HCT116 (cell line): Measurements from ENCODE around the gene GCNT4. TPM values are rescaled to one million over a fixed set of nuclear protein-coding genes. Genes with fewer than 3 reads are reported as not detected.

ENCODE experiments used
- ATAC-seq: fragments of 200-7000 bp; cut with Tn5 transposase; 2 replicates; pipeline ENCODE4 v1.9.1; 2020; ENCODE audit warnings: mild to moderate bottlenecking, moderate library complexity
- BruUV-seq: library from RNA; stranded (reverse); fragments of 400-500 nt; replicated peaks from 2 replicates; lab custom pipeline; 2021; lab: Mats Ljungman, UMichigan
- CTCF ChIA-PET: fragments of 300-600 bp; sonication (Branson Sonifier 250); formaldehyde crosslinking; loops from one replicate; lab custom pipeline; 2021; ENCODE audit warnings: antibody characterized with exemption; lab: Charles Lee
- POLR2A ChIA-PET: fragments of 300-600, 350-600 bp; sonication (Branson Sonifier 250); formaldehyde crosslinking; loops from one replicate; lab custom pipeline; 2021; ENCODE audit warnings: antibody characterized with exemption; lab: Charles Lee
- RAD21 ChIA-PET, 2 experiments: fragments of 300-600 bp; sonication (Branson Sonifier 250); formaldehyde crosslinking; loops; one replicate each; lab custom pipeline; 2023; ENCODE audit warnings: low total read pairs in 2 of 2; ENCODE audit not compliant: uncharacterized antibody in 2 of 2, unreplicated experiment in 2 of 2, low non-redundant PET in 1 of 2; lab: Charles Lee
- DNase-seq: peaks from one replicate; pipeline ENCODE4 v3.0.0-alpha.2; 2010; ENCODE audit warnings: low read depth, low spot score
- H2AFZ ChIP-seq: fragments of 200-600 bp; shearing (Covaris generic), sonication (generic); 2 replicates; pipeline ENCODE4 v1.6.1; 2017; ENCODE audit warnings: low read depth, mixed run types, mixed read lengths, antibody characterized with exemption, low read length; ENCODE audit not compliant: poor library complexity, severe bottlenecking
- H3K27ac ChIP-seq: 2 replicates; pipeline ENCODE4 v1.5.1; 2012; ENCODE audit warnings: low read depth, low read length
- H3K27me3 ChIP-seq: fragments of 200-600 bp; sonication (generic); 2 replicates; pipeline ENCODE4 v1.6.1; 2016; ENCODE audit warnings: mixed run types, low read length, mixed read lengths; ENCODE audit not compliant: insufficient read depth
- H3K36me3 ChIP-seq, 2 experiments: fragments of 200-500 bp in 1 of 2; fragments of 200-600 bp in 1 of 2; sonication (Bioruptor generic) in 1 of 2; sonication (generic) in 1 of 2; 2 replicates each; pipeline versions ENCODE4 v1.5.1 to v1.6.1; 2014 to 2016; ENCODE audit warnings: low read length in 2 of 2, inconsistent platforms in 1 of 2, mixed read lengths in 1 of 2, mixed run types in 1 of 2; ENCODE audit not compliant: insufficient read depth in 2 of 2, control insufficient read depth in 1 of 2
- H3K4me1 ChIP-seq, 2 experiments: fragments of 200-600 bp in 1 of 2; sonication (generic) in 1 of 2; 2 replicates each; pipeline versions ENCODE4 v1.5.1 to v1.6.1; 2012 to 2017; ENCODE audit warnings: low read length in 2 of 2, inconsistent platforms in 1 of 2, mild to moderate bottlenecking in 1 of 2, mixed read lengths in 1 of 2, mixed run types in 1 of 2, moderate library complexity in 1 of 2; ENCODE audit not compliant: insufficient read depth in 2 of 2, control insufficient read depth in 1 of 2
- H3K4me2 ChIP-seq: fragments of 200-600 bp; sonication (generic); 2 replicates; pipeline ENCODE4 v1.6.1; 2017; ENCODE audit warnings: mixed run types, low read length, mixed read lengths
- H3K4me3 ChIP-seq, 2 experiments: fragments of 200-600 bp in 1 of 2; sonication (generic) in 1 of 2; replicated peaks in 1 of 2; 2 replicates each; pipeline ENCODE4 v1.5.1; 2011 to 2016; ENCODE audit warnings: low read length in 2 of 2, control low read depth in 1 of 2, low read depth in 1 of 2, mild to moderate bottlenecking in 1 of 2, mixed read lengths in 1 of 2, mixed run types in 1 of 2
- H3K79me2 ChIP-seq: fragments of 200-600 bp; sonication (generic); 2 replicates; pipeline ENCODE4 v1.6.1; 2017; ENCODE audit warnings: mild to moderate bottlenecking, mixed run types, low read length, moderate library complexity, mixed read lengths; ENCODE audit not compliant: insufficient read depth
- H3K9ac ChIP-seq: fragments of 200-600 bp; sonication (generic); 2 replicates; pipeline ENCODE4 v1.6.1; 2016; ENCODE audit warnings: low read length, mixed read lengths
- H3K9me2 ChIP-seq: fragments of 200-600 bp; sonication (generic), shearing (Covaris generic); 2 replicates; pipeline ENCODE4 v1.6.1; 2017; ENCODE audit warnings: mixed run types, mild to moderate bottlenecking, moderate library complexity; ENCODE audit not compliant: insufficient read depth
- H3K9me3 ChIP-seq, 2 experiments: fragments of 200-500 bp in 1 of 2; fragments of 200-600 bp in 1 of 2; sonication (Bioruptor generic) in 1 of 2; sonication (generic) in 1 of 2; 2 replicates each; pipeline ENCODE4 v1.6.1; 2014 to 2017; ENCODE audit warnings: low read length in 2 of 2, mixed read lengths in 2 of 2, inconsistent platforms in 1 of 2, low read depth in 1 of 2, mild to moderate bottlenecking in 1 of 2, mixed run types in 1 of 2, moderate library complexity in 1 of 2; ENCODE audit not compliant: control insufficient read depth in 1 of 2, insufficient read depth in 1 of 2
- H4K20me1 ChIP-seq: fragments of 200-600 bp; sonication (generic), shearing (Covaris generic); 2 replicates; pipeline ENCODE4 v1.6.1; 2017; ENCODE audit warnings: mixed run types, mild to moderate bottlenecking, moderate library complexity; ENCODE audit not compliant: insufficient read depth
- CBX3 ChIP-seq: IDR thresholded peaks from 2 replicates; pipeline ENCODE4 v1.6.1; 2012; ENCODE audit warnings: low read depth
- CEBPB ChIP-seq: IDR thresholded peaks from 2 replicates; pipeline ENCODE4 v1.6.1; 2012; ENCODE audit warnings: low read depth
- EGR1 ChIP-seq: IDR thresholded peaks from 2 replicates; pipeline ENCODE4 v1.6.1; 2012; ENCODE audit warnings: low read depth
- ELF1 ChIP-seq: IDR thresholded peaks from 2 replicates; pipeline ENCODE4 v1.6.1; 2012; ENCODE audit warnings: low read depth, borderline replicate concordance
- EZH2 ChIP-seq: fragments of 200-600 bp; sonication (generic); IDR thresholded peaks from 2 replicates; pipeline ENCODE4 v1.6.1; 2017; ENCODE audit warnings: antibody characterized with exemption, mixed run types
- EZH2phosphoT487 ChIP-seq: fragments of 200-600 bp; IDR thresholded peaks from 2 replicates; pipeline ENCODE4 v1.6.1; 2018; ENCODE audit warnings: antibody characterized with exemption, borderline replicate concordance
- FOSL1 ChIP-seq: IDR thresholded peaks from 2 replicates; pipeline ENCODE4 v1.6.1; 2012; ENCODE audit warnings: low read depth
- POLR2A ChIP-seq: IDR thresholded peaks from 2 replicates; pipeline ENCODE4 v1.7.0; 2011; ENCODE audit warnings: borderline replicate concordance; ENCODE audit not compliant: insufficient read depth, insufficient read length; ENCODE audit errors: extremely low read depth
- POLR2AphosphoS5 ChIP-seq: IDR thresholded peaks from 2 replicates; pipeline ENCODE4 v1.6.1; 2011; ENCODE audit warnings: mild to moderate bottlenecking, low read depth, low read length, moderate library complexity
- RAD21 ChIP-seq: IDR thresholded peaks from 2 replicates; pipeline ENCODE4 v1.6.1; 2012; ENCODE audit warnings: low read depth, mild to moderate bottlenecking
- REST ChIP-seq: IDR thresholded peaks from 2 replicates; pipeline ENCODE4 v1.6.1; 2012; ENCODE audit warnings: low read depth
- SIN3A ChIP-seq: IDR thresholded peaks from 2 replicates; pipeline ENCODE4 v1.6.1; 2012; ENCODE audit warnings: low read depth
- SP1 ChIP-seq: IDR thresholded peaks from 2 replicates; pipeline ENCODE4 v1.6.1; 2012; ENCODE audit warnings: low read depth
- SRF ChIP-seq: IDR thresholded peaks from 2 replicates; pipeline ENCODE4 v1.6.1; 2012; ENCODE audit warnings: low read depth
- YY1 ChIP-seq: IDR thresholded peaks from 2 replicates; pipeline ENCODE4 v1.6.1; 2011; ENCODE audit warnings: low read length, low read depth, moderate library complexity, mild to moderate bottlenecking; ENCODE audit not compliant: insufficient replicate concordance; ENCODE audit errors: extremely low read depth
- ZFX ChIP-seq: fragments of 450-650 bp; IDR thresholded peaks from 2 replicates; pipeline ENCODE4 v1.6.1; 2017
- intact Hi-C: fragments of 100-400 bp; cut with micrococcal nuclease; formaldehyde crosslinking; loops from 2 replicates; pipeline ENCODE4 v1.10.0; 2022
- total RNA-seq: library from RNA; stranded (reverse); gene quantifications from one replicate; pipeline ENCODE4 v1.2.1, GENCODE V29; 2021; ENCODE audit not compliant: unreplicated experiment
- TF ChIP-seq, protein P1 (sequence below): IDR thresholded peaks from 2 replicates; pipeline ENCODE4 v1.6.1; 2011; ENCODE audit warnings: mild to moderate bottlenecking, low read length, moderate library complexity; ENCODE audit not compliant: insufficient replicate concordance; ENCODE audit errors: extremely low read depth
- TF ChIP-seq, protein P2 (sequence below): IDR thresholded peaks from 2 replicates; pipeline ENCODE4 v1.6.1; 2012
- TF ChIP-seq, protein P3 (sequence below), 3 experiments: fragments of 200-600 bp in 1 of 3; sonication (generic) in 1 of 3; IDR thresholded peaks in 2 of 3; conservative IDR thresholded peaks in 1 of 3; 2 replicates each; pipeline ENCODE4 v1.5.1; 2012 to 2017; ENCODE audit warnings: low read depth in 2 of 3, low read length in 2 of 3, antibody characterized with exemption in 1 of 3, borderline replicate concordance in 1 of 3, control low read depth in 1 of 3, mild to moderate bottlenecking in 1 of 3, mixed read lengths in 1 of 3, mixed run types in 1 of 3, moderate library complexity in 1 of 3; ENCODE audit not compliant: insufficient read depth in 1 of 3

GCNT4 gene
- total RNA-seq, 1 experiment from 2014 or later, result 0.07 TPM

GRCh38 chr5:75072061-75072460 lies 19.7 kb upstream of the GCNT4 start:
- Histone ChIP-seq H3K27ac (no peak overlapping the region), H3K9me3 (no peaks in the 10 kb centered on the region), H3K4me3 (no peak overlapping the region), H2AFZ (no peak overlapping the region), H3K36me3 (no peaks in the 10 kb centered on the region), H4K20me1 (no peaks in the 10 kb centered on the region), H3K79me2 (no peaks in the 10 kb centered on the region), H3K9me2 (no peaks in the 10 kb centered on the region), H3K4me2 (no peak overlapping the region), H3K27me3 (no peaks in the 10 kb centered on the region), H3K9ac (no peak overlapping the region), H3K4me1 (no peaks in the 10 kb centered on the region)
- RAD21 ChIA-PET, result no interaction called here
- ATAC-seq (no peak), DNase-seq (no peak)
- CTCF ChIA-PET, result interaction anchor here (1.3 kb wide), 1 partner anchor 22 kb away, joined by 4 read pairs; no protein-coding TSS in a partner anchor
- intact Hi-C loops, result no loop called here
- BruUV-seq, result no TSS peak
- POLR2A ChIA-PET, result no interaction called here
- TF ChIP-seq CEBPB (no peak), EZH2phosphoT487 (no peak), REST (no peak), ELF1 (no peak), POLR2AphosphoS5 (no peak), CBX3 (no peak), ZFX (no peak), RAD21 (no peak), YY1 (no peak), POLR2A (no peak), EZH2 (no peak), SP1 (no peak), EGR1 (no peak), SRF (no peak), FOSL1 (no peak), SIN3A (no peak)
- TF ChIP-seq, protein P1, sequence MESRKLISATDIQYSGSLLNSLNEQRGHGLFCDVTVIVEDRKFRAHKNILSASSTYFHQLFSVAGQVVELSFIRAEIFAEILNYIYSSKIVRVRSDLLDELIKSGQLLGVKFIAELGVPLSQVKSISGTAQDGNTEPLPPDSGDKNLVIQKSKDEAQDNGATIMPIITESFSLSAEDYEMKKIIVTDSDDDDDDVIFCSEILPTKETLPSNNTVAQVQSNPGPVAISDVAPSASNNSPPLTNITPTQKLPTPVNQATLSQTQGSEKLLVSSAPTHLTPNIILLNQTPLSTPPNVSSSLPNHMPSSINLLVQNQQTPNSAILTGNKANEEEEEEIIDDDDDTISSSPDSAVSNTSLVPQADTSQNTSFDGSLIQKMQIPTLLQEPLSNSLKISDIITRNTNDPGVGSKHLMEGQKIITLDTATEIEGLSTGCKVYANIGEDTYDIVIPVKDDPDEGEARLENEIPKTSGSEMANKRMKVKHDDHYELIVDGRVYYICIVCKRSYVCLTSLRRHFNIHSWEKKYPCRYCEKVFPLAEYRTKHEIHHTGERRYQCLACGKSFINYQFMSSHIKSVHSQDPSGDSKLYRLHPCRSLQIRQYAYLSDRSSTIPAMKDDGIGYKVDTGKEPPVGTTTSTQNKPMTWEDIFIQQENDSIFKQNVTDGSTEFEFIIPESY, result no peak
- TF ChIP-seq, protein P2, sequence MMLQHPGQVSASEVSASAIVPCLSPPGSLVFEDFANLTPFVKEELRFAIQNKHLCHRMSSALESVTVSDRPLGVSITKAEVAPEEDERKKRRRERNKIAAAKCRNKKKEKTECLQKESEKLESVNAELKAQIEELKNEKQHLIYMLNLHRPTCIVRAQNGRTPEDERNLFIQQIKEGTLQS, result no peak
- TF ChIP-seq, protein P3, sequence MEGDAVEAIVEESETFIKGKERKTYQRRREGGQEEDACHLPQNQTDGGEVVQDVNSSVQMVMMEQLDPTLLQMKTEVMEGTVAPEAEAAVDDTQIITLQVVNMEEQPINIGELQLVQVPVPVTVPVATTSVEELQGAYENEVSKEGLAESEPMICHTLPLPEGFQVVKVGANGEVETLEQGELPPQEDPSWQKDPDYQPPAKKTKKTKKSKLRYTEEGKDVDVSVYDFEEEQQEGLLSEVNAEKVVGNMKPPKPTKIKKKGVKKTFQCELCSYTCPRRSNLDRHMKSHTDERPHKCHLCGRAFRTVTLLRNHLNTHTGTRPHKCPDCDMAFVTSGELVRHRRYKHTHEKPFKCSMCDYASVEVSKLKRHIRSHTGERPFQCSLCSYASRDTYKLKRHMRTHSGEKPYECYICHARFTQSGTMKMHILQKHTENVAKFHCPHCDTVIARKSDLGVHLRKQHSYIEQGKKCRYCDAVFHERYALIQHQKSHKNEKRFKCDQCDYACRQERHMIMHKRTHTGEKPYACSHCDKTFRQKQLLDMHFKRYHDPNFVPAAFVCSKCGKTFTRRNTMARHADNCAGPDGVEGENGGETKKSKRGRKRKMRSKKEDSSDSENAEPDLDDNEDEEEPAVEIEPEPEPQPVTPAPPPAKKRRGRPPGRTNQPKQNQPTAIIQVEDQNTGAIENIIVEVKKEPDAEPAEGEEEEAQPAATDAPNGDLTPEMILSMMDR (IDR thresholded peaks at IDR 0.05 in 2 of 3, conservative IDR thresholded peaks at IDR 0.05 in 1 of 3; ENCODE audit: borderline replicate concordance in 1 of 3, insufficient read depth in 1 of 3, low read depth in 2 of 3, low read length in 2 of 3), result no peak
